Sigmoid colon (tissue), 4 donors: ENCODE data around the gene PARP12.

Experiments
- CTCF ChIP-seq, 4 experiments: fragments of 450-650 bp in 3 of 4; fragments of 200-600 bp in 1 of 4; IDR thresholded peaks; one replicate each; pipeline ENCODE4 v1.5.1; 2016 to 2019; ENCODE audit warnings: antibody characterized with exemption in 4 of 4, mild to moderate bottlenecking in 3 of 4, moderate library complexity in 2 of 4
- POLR2A ChIP-seq, 2 donors: fragments of 450-650 bp; IDR thresholded peaks; one replicate each; pipeline ENCODE4 v1.6.1; 2016; ENCODE audit warnings: antibody characterized with exemption in 2 of 2, mild to moderate bottlenecking in 2 of 2, moderate library complexity in 2 of 2
- POLR2AphosphoS5 ChIP-seq, 4 donors: sonication (generic); formaldehyde crosslinking; IDR thresholded peaks; one replicate each; pipeline ENCODE4 v1.6.1; 2017; ENCODE audit warnings: antibody characterized with exemption in 4 of 4

DNA sequence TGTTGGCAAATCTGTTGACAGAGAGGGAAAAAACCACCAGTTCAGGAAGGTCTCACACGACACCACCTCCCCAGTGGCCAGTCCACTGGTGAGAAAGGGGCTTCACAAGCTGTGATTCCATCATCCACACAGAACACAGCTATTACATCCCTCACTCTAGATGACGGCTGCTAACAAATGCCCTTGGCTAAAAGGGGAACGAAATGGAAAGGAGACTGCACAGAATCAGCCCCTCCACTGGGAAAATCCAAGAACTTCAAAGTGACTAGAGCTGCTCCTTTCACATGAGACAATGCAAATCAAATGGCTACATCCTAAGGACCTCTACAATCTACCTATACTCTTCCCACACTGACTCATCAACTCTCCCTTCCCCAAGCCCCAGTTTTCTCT, 5.6 kb downstream of the PARP12 start:
- TF ChIP-seq CTCF (IDR thresholded peaks at IDR 0.05) (no peak), POLR2A (IDR thresholded peaks at IDR 0.05) (no peak), POLR2AphosphoS5 (IDR thresholded peaks at IDR 0.05) (no peak)
